Colonic mucosa (tissue), 4 donors: ENCODE measurements around the gene HS1BP3. TPM values are rescaled to one million over a fixed set of nuclear protein-coding genes. Genes with fewer than 3 reads are reported as not detected.

Experiments
- DNase-seq: peaks from one replicate; pipeline ENCODE4 v3.0.0-alpha.2; 2020
- H3K27ac ChIP-seq: fragments of 200-600 bp; one replicate; pipeline ENCODE4 v1.8.0; 2021
- H3K27me3 ChIP-seq: fragments of 200-600 bp; one replicate; pipeline ENCODE4 v1.8.0; 2021
- H3K36me3 ChIP-seq: fragments of 200-600 bp; one replicate; pipeline ENCODE4 v1.8.0; 2021
- H3K4me1 ChIP-seq: fragments of 200-600 bp; one replicate; pipeline ENCODE4 v1.8.0; 2021; ENCODE audit warnings: mild to moderate bottlenecking
- H3K4me3 ChIP-seq: fragments of 200-600 bp; one replicate; pipeline ENCODE4 v1.8.0; 2021
- H3K9ac ChIP-seq, 2 donors: one replicate each; pipeline ENCODE4 v1.7.0; 2013; ENCODE audit warnings: control low read depth in 2 of 2, low read depth in 2 of 2, low read length in 2 of 2
- H3K9me3 ChIP-seq: fragments of 200-600 bp; one replicate; pipeline ENCODE4 v1.8.0; 2021
- intact Hi-C: fragments of 100-400 bp; cut with DNase I; formaldehyde crosslinking; loops from one replicate; pipeline ENCODE4 v1.14.1; 2022
- total RNA-seq, 2 donors: library from RNA; stranded (reverse); fragmentation: NEBNext Ultra II Directional in 1 of 2; extraction: Animal tissue kit (Norgen Biotek cat#: 25700) in 1 of 2; gene quantifications; one replicate each; pipeline ENCODE4 v1.2.1, GENCODE V29; 2021
- TF ChIP-seq, protein P1 (sequence below): fragments of 200-600 bp; IDR thresholded peaks from one replicate; pipeline ENCODE4 v1.8.0; 2022; ENCODE audit warnings: antibody characterized with exemption, mild to moderate bottlenecking
- donor health status: healthy.
- donor health status: DM: no; HTN: no; CAD: no.
- donor health status: DM: no; HTN: no; CAD: no.

Gene HS1BP3
- total RNA-seq, 2 donors from 2014 or later: 21.2 to 21.5 TPM

DNA sequence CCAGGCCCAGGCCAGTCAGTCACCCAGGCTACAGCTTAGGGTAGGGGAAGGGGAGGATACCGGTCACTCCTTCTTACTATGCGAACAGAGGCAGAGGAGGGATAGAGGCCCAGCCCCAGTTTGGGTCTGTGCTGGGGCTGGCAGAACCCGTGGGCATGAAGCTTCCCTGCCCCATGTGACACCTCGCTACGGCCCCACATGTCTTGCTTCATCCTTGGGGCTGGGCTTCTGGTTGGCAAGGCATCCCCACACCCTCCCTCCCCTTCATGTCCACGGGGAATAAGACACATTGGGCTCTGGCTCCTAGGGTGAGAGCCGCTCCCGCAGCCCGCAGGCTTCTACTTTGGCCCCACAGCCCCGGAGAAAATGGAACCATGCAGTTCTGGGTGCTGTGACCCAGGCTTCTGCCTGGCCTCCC lies 32.4 kb downstream of the HS1BP3 start:
- no peak overlapping the region for H3K4me3 ChIP-seq
- intact Hi-C loops: no loop called here
- no peaks in the 10 kb centered on the region for H3K27me3 ChIP-seq
- no peaks in the 10 kb centered on the region for H3K36me3 ChIP-seq
- H3K9me3 ChIP-seq: no peaks in the 10 kb centered on the region
- no peaks in the 10 kb centered on the region for H3K4me1 ChIP-seq
- peak overlapping the region; percentile 71 for H3K27ac ChIP-seq
- no peak for DNase-seq
- H3K9ac ChIP-seq: peak overlapping the region; percentile 57 to 74
- TF ChIP-seq, protein P1, sequence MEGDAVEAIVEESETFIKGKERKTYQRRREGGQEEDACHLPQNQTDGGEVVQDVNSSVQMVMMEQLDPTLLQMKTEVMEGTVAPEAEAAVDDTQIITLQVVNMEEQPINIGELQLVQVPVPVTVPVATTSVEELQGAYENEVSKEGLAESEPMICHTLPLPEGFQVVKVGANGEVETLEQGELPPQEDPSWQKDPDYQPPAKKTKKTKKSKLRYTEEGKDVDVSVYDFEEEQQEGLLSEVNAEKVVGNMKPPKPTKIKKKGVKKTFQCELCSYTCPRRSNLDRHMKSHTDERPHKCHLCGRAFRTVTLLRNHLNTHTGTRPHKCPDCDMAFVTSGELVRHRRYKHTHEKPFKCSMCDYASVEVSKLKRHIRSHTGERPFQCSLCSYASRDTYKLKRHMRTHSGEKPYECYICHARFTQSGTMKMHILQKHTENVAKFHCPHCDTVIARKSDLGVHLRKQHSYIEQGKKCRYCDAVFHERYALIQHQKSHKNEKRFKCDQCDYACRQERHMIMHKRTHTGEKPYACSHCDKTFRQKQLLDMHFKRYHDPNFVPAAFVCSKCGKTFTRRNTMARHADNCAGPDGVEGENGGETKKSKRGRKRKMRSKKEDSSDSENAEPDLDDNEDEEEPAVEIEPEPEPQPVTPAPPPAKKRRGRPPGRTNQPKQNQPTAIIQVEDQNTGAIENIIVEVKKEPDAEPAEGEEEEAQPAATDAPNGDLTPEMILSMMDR: no peak

DNA sequence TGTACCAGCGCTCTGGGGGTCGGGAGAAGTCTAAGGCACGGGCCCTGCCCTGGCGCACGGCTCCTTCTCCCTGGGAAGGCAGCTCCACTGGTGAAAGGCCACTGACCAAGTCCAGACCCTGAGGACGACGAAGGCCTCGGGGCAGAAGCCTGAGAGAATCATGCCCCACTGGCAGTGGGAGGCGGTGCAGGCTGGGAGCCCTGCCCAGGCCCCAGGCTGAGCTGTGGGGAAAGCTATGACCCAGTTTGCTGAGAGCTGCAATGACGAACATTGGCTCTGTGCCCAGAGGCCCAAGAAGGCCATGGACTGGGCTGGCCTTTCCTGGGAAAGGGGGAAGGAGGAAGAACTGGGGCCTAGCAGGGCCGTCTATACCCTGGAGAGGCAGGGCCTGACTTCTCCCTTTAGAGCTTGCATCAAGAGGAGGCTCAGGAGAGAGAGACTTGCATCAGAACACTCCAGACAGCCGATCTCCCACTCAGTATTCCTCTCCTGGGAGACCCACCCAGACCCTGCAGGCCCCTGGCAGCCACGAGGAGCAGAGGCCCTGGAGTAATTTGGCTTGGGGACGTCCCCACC lies 32.9 kb downstream of the HS1BP3 start:
- Histone ChIP-seq H3K4me3 (no peak overlapping the region), H3K9ac (peak overlapping the region; percentile 57 to 74), H3K36me3 (no peaks in the 10 kb centered on the region), H3K27ac (peak overlapping the region; percentile 71), H3K4me1 (no peaks in the 10 kb centered on the region), H3K27me3 (no peaks in the 10 kb centered on the region), H3K9me3 (no peaks in the 10 kb centered on the region)
- peak; percentile 87 for DNase-seq
- TF ChIP-seq, protein P1: peak; percentile 37
- intact Hi-C loops: no loop called here

DNA sequence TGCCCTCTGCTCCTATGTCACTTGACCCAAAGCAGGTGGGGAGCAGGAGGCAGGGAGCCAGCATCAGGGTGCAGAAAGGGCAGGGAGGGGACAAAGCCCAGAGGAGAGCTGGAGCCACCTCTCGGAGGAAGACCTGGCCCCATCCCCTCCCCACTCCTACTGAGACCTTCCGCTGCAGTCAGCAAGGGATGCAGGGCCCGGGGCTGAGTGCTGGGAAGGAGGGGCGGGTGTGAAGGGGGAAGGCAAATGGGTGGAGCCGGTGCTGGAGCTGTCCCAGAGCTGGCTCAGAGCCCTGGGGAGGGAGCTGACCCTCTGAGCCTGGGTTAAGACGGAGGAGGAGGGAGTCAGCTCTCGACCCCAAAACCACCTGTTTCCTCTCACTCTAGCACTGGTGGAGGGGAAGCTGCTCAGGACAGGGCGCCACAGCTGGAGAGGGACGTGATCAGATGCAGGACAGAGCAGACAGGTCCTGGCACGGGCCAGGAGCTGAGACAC lies 33.8 kb downstream of the HS1BP3 start:
- Histone ChIP-seq H3K27me3 (no peaks in the 10 kb centered on the region), H3K9ac (peak overlapping the region; percentile 52 to 54), H3K27ac (peak overlapping the region; percentile 71), H3K36me3 (no peaks in the 10 kb centered on the region), H3K4me1 (no peaks in the 10 kb centered on the region), H3K4me3 (no peak overlapping the region), H3K9me3 (no peaks in the 10 kb centered on the region)
- TF ChIP-seq, protein P1: no peak
- peak; percentile 57 for DNase-seq
- intact Hi-C loops: no loop called here

DNA sequence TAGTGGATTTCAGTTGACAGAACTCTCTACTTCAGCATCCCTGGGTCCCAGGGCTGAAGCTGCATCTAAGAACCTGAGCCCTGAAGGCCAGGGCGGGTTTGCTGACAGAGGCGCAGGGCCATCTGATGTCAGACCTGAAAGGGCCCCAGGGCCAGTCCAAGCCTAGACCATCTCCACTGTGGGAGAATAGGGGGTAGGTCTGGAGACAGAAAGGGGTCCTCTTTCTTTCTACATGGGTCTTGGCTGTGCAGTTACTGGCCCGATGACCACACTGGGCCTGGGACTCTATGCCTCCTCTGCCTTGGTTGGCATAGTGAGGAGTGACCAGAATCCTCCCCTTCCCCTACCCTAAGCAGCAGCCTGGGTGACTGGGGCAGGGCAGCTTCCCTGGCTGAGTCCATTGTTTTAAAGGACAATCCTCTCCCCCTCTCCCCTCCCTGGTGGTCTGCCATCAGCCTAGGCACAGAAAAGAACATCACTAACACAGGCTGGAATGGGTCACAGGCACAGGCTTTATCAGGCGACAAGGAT lies 34.5 kb downstream of the HS1BP3 start:
- no peak for DNase-seq
- Histone ChIP-seq H3K27me3 (no peaks in the 10 kb centered on the region), H3K36me3 (no peaks in the 10 kb centered on the region), H3K9me3 (no peaks in the 10 kb centered on the region), H3K27ac (peak overlapping the region; percentile 71), H3K4me3 (no peak overlapping the region), H3K9ac (peak overlapping the region; percentile 52 to 54), H3K4me1 (no peaks in the 10 kb centered on the region)
- TF ChIP-seq, protein P1: no peak
- intact Hi-C loops: no loop called here

DNA sequence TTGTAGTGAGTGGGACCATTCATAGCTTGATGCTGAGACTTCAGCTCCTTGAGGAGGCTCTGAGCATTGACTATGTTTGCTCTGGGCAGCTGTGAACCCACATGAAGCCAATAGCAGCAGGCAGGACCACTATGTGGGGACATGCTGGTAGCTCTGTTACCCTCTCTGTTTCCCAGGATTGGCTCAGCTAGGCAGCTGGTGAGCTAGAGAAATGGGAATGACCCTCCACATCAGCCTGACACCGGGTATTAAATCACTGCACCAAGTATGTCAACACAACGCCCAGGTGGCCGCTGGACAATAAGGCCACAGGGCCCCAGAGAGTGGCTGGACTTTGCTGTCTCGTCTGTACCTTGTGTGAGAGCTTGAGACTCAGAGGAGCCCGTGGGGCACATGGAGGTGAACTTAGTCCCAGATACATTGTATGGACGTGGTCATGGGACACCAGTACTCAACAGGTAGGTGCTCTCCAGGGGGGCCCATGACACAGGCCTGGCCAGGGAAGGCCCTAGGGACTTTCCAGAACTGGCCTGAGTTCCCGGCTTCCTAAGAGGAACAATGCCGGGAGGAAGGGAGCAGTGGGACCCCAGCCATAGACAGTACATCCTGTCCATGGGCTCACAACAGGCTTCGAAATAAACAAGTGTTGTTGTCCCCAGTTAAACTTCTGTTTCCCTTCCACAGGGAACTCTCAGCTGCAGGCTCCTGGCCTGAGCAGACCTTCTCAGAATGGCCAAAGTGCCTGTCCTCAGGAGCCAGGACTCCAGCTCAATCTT lies 35.2 kb downstream of the HS1BP3 start:
- Histone ChIP-seq H3K27ac (peak overlapping the region; percentile 71), H3K4me3 (no peak overlapping the region), H3K9ac (peak overlapping the region; percentile 26 to 52), H3K36me3 (no peaks in the 10 kb centered on the region), H3K9me3 (no peaks in the 10 kb centered on the region), H3K4me1 (no peaks in the 10 kb centered on the region), H3K27me3 (no peaks in the 10 kb centered on the region)
- DNase-seq: no peak
- intact Hi-C loops: no loop called here
- TF ChIP-seq, protein P1: no peak
